DOHH2 (cell line): ENCODE data around the gene MIEF2.

Experiments used
- H3F3A ChIP-seq: fragments of 200-600 bp; sonication (generic), shearing (Covaris generic); 2 replicates; pipeline ENCODE4 v1.6.0; 2016; ENCODE audit warnings: antibody characterized with exemption, mild to moderate bottlenecking; ENCODE audit not compliant: control insufficient read depth, insufficient read depth
- H3K27ac ChIP-seq: fragments of 200-600 bp; sonication (generic); 2 replicates; pipeline ENCODE4 v1.5.1; 2014; ENCODE audit warnings: low read depth, mild to moderate bottlenecking, low read length, moderate library complexity
- H3K27me3 ChIP-seq: fragments of 200-600 bp; sonication (generic); 2 replicates; pipeline ENCODE4 v1.6.1; 2014; ENCODE audit warnings: mild to moderate bottlenecking, low read length, mixed read lengths; ENCODE audit not compliant: control insufficient read depth
- H3K36me3 ChIP-seq: fragments of 200-600 bp; sonication (generic); 2 replicates; pipeline ENCODE4 v1.6.1; 2014; ENCODE audit warnings: mild to moderate bottlenecking, low read length, moderate library complexity, mixed read lengths; ENCODE audit not compliant: control insufficient read depth
- H3K4me1 ChIP-seq: fragments of 200-600 bp; sonication (generic); 2 replicates; pipeline ENCODE4 v1.6.1; 2014; ENCODE audit warnings: mild to moderate bottlenecking, low read length, mixed read lengths; ENCODE audit not compliant: control insufficient read depth
- H3K4me2 ChIP-seq: fragments of 200-600 bp; sonication (generic); 2 replicates; pipeline ENCODE4 v1.6.0; 2014; ENCODE audit warnings: mild to moderate bottlenecking, low read length, moderate library complexity
- H3K4me3 ChIP-seq: fragments of 200-600 bp; sonication (generic); 2 replicates; pipeline ENCODE4 v1.5.1; 2014; ENCODE audit warnings: mild to moderate bottlenecking, low read length, mixed read lengths
- H3K79me2 ChIP-seq: fragments of 200-600 bp; sonication (generic); 2 replicates; pipeline ENCODE4 v1.6.1; 2014; ENCODE audit warnings: mild to moderate bottlenecking, low read length, mixed read lengths; ENCODE audit not compliant: control insufficient read depth
- H3K9me2 ChIP-seq: fragments of 200-600 bp; sonication (generic); replicated peaks from 2 replicates; pipeline ENCODE4 v1.6.1; 2014; ENCODE audit warnings: mild to moderate bottlenecking, low read length, mixed read lengths; ENCODE audit not compliant: control insufficient read depth
- H3K9me3 ChIP-seq: fragments of 200-600 bp; sonication (generic); 2 replicates; pipeline ENCODE4 v1.6.1; 2014; ENCODE audit warnings: antibody characterized with exemption, low read length, mixed read lengths; ENCODE audit not compliant: control insufficient read depth, insufficient read depth
- H4K20me1 ChIP-seq: fragments of 200-600 bp; sonication (generic); 2 replicates; pipeline ENCODE4 v1.6.0; 2014; ENCODE audit warnings: low read depth, mild to moderate bottlenecking, antibody characterized with exemption, low read length, moderate library complexity; ENCODE audit not compliant: control insufficient read depth, insufficient read depth
- CTCF ChIP-seq: fragments of 200-600 bp; sonication (generic); IDR thresholded peaks from one replicate; pipeline ENCODE4 v1.5.1; 2014; ENCODE audit warnings: antibody characterized with exemption, mild to moderate bottlenecking, low read depth, low read length; ENCODE audit not compliant: poor library complexity, severe bottlenecking
- EZH2phosphoT487 ChIP-seq: fragments of 200-600 bp; sonication (generic); IDR thresholded peaks from 2 replicates; pipeline ENCODE4 v1.6.1; 2017; ENCODE audit warnings: borderline replicate concordance, mild to moderate bottlenecking, antibody characterized with exemption, low read length, moderate library complexity, mixed read lengths

Gene MIEF2

DNA sequence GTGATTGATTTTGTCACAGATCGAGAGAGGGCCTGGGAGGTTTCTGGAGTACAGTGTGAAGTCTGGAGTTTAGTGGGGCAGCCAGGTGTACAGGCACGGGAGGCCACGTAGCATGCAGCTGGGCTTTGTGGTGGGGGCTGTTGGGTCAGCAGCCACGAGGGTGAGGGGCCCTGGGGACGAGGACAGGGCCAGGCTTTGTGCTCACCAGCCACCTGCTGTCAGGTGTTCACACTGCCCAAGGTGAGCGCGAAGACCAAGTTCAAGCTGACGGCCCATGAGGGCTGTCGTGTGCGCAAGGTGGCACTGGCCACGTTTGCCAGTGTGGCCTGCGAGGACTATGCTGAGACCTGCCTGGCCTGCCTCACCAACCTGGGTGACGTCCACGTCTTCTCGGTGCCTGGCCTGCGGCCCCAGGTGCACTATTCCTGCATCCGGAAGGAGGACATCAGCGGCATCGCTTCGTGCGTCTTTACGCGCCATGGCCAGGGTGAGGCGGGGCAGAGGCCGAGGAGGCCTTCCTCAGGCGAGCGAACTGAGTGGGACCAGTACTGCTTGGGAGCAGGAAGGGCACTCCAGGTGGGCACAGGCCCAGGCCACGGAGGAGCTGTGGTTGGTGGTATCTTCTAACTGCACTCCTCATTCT, 19.1 kb upstream of the MIEF2 start:
- Histone ChIP-seq H3K4me1 (no peaks in the 10 kb centered on the region), H3K27ac (no peak overlapping the region), H3K4me3 (no peak overlapping the region), H3K9me2 (no peaks in the 10 kb centered on the region), H3F3A (no peaks in the 10 kb centered on the region), H4K20me1 (no peaks in the 10 kb centered on the region), H3K36me3 (peaks cover 19% of the 10 kb centered on the region), H3K4me2 (no peak overlapping the region), H3K79me2 (no peaks in the 10 kb centered on the region), H3K27me3 (no peaks in the 10 kb centered on the region), H3K9me3 (no peaks in the 10 kb centered on the region)
- no peak for TF ChIP-seq EZH2phosphoT487
- TF ChIP-seq CTCF: no peak

- H3K4me2 ChIP-seq: no peak overlapping the region
- no peak overlapping the region for H3K27ac ChIP-seq
- no peaks in the 10 kb centered on the region for H4K20me1 ChIP-seq
- no peaks in the 10 kb centered on the region for H3K27me3 ChIP-seq
- H3K9me3 ChIP-seq: no peaks in the 10 kb centered on the region
- H3K4me1 ChIP-seq: peaks cover 3% of the 10 kb centered on the region; the same call in 1 of the 2 replicates
- TF ChIP-seq CTCF (no peak), EZH2phosphoT487 (no peak)
- no peaks in the 10 kb centered on the region for H3K79me2 ChIP-seq
- H3K4me3 ChIP-seq: no peak overlapping the region
- no peaks in the 10 kb centered on the region for H3K9me2 ChIP-seq
- H3K36me3 ChIP-seq: peaks cover 43% of the 10 kb centered on the region
- H3F3A ChIP-seq: peaks cover 5% of the 10 kb centered on the region; the same call in 1 of the 2 replicates
These were observed 15.3 kb upstream of the MIEF2 start for GRCh38 chr17:18245038-18245776.

- H3F3A ChIP-seq: peaks cover 5% of the 10 kb centered on the region; the same call in 1 of the 2 replicates
- no peak for TF ChIP-seq CTCF
- TF ChIP-seq EZH2phosphoT487: no peak
- no peaks in the 10 kb centered on the region for H3K79me2 ChIP-seq
- no peak overlapping the region for H3K27ac ChIP-seq
- no peak overlapping the region for H3K4me3 ChIP-seq
- no peaks in the 10 kb centered on the region for H3K27me3 ChIP-seq
- peaks cover 46% of the 10 kb centered on the region for H3K36me3 ChIP-seq
- H3K4me1 ChIP-seq: peaks cover 3% of the 10 kb centered on the region; the same call in 1 of the 2 replicates
- H4K20me1 ChIP-seq: no peaks in the 10 kb centered on the region
- no peaks in the 10 kb centered on the region for H3K9me3 ChIP-seq
- H3K4me2 ChIP-seq: no peak overlapping the region
- H3K9me2 ChIP-seq: no peaks in the 10 kb centered on the region
These were observed 14.2 kb upstream of the MIEF2 start for GRCh38 chr17:18246109-18246725.
